Breast epithelium (tissue), 4 donors: ENCODE results near the gene FRMD5. TPM values are rescaled to one million over a fixed set of nuclear protein-coding genes. Genes with fewer than 3 reads are reported as not detected.

ENCODE experiments used
- DNase-seq, 2 donors: peaks; one replicate each; pipeline ENCODE4 v3.0.0-alpha.2; 2019; ENCODE audit warnings: low spot score in 2 of 2
- H3K27ac ChIP-seq, 2 donors: fragments of 200-600 bp; sonication (generic) in 1 of 2; one replicate each; pipeline ENCODE4 v1.5.1; 2016 to 2019; ENCODE audit warnings: mild to moderate bottlenecking in 1 of 2
- H3K27me3 ChIP-seq, 2 donors: fragments of 200-600 bp; sonication (generic) in 1 of 2; one replicate each; pipeline versions ENCODE4 v1.5.1 to v1.6.0; 2017 to 2019; ENCODE audit warnings: control low read depth in 1 of 2, mild to moderate bottlenecking in 1 of 2
- H3K36me3 ChIP-seq: fragments of 200-600 bp; one replicate; pipeline ENCODE4 v1.5.1; 2019
- H3K4me1 ChIP-seq, 2 donors: fragments of 200-600 bp; sonication (generic); one replicate each; pipeline ENCODE4 v1.5.1; 2016 to 2019; ENCODE audit warnings: control low read depth in 1 of 2
- H3K4me3 ChIP-seq, 3 donors: fragments of 200-600 bp; sonication (generic); 1 replicate in 2 of 3; 2 replicates in 1 of 3; pipeline ENCODE4 v1.5.1; 2016 to 2019; ENCODE audit warnings: mild to moderate bottlenecking in 3 of 3, moderate library complexity in 2 of 3
- H3K9me3 ChIP-seq, 2 donors: fragments of 200-600 bp; sonication (generic) in 1 of 2; one replicate each; pipeline ENCODE4 v1.5.1; 2016 to 2019; ENCODE audit warnings: control low read depth in 1 of 2
- CTCF ChIP-seq, 3 donors: fragments of 450-650 bp; IDR thresholded peaks; one replicate each; pipeline ENCODE4 v1.5.1; 2016 to 2017; ENCODE audit warnings: antibody characterized with exemption in 3 of 3, mild to moderate bottlenecking in 3 of 3, moderate library complexity in 3 of 3
- POLR2A ChIP-seq: fragments of 450-650 bp; IDR thresholded peaks from one replicate; pipeline ENCODE4 v1.6.1; 2016; ENCODE audit warnings: antibody characterized with exemption, mild to moderate bottlenecking, moderate library complexity
- POLR2AphosphoS5 ChIP-seq, 3 donors: sonication (generic); formaldehyde crosslinking; IDR thresholded peaks; one replicate each; pipeline ENCODE4 v1.6.1; 2017; ENCODE audit warnings: antibody characterized with exemption in 3 of 3
- intact Hi-C: fragments of 100-400 bp; cut with DNase I; formaldehyde crosslinking; loops from one replicate; pipeline ENCODE4 v1.15.1; 2023; ENCODE audit warnings: low total_unique reads
- total RNA-seq, 3 donors: library from RNA; depleted of rRNA; stranded (reverse); fragments of >200 nt; gene quantifications; one replicate each; pipeline ENCODE4 v1.1.0, GENCODE V29; 2016

FRMD5 gene
- total RNA-seq, 3 donors from 2014 or later = 0.66 to 1.6 TPM; not detected in 1

DNA sequence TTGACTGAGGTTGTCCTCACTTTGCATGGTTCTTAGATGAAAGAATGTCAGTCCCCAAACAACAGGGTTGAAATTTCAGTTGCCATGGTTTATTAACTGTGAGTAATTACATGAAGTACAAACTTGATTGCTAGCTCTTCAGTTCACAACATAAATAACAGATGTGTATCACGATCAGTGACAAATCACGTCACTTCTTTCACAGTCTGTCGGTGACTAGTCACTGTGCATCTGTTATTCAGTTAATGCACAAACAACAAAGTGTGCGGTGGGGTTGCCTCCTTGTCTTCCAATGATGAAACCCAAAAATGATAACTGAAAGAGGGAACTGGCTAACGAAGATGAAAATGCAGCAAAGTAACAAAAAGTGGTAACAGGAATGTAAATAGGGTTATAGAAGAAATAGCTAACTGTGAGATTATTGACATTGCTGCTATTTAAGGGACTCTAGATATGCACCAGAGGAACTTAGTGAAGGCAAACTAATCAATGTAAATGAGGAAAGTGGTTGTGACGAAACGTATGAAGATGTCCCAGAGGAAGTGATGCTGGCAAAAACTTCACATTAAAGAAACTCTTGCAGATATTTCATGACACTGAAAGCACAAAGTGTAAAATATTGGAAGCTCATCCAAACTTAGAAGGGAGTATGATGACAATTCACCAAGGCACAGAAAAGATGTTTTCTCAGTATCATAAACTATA lies 208.9 kb downstream of the FRMD5 start:
- Histone ChIP-seq H3K27me3 (no peaks in the 10 kb centered on the region), H3K4me3 (no peak overlapping the region), H3K9me3 (no peaks in the 10 kb centered on the region), H3K4me1 (no peaks in the 10 kb centered on the region), H3K27ac (no peak overlapping the region), H3K36me3 (no peaks in the 10 kb centered on the region)
- DNase-seq = no peak
- intact Hi-C loops = no loop called here
- TF ChIP-seq POLR2A = no peak
- no peak for TF ChIP-seq CTCF (IDR thresholded peaks at IDR 0.05)
- TF ChIP-seq POLR2AphosphoS5 (IDR thresholded peaks at IDR 0.05) = no peak

GRCh38 chr15:43981576-43981975 lies 213.5 kb downstream of the FRMD5 start:
- Histone ChIP-seq H3K4me1 (no peaks in the 10 kb centered on the region), H3K36me3 (no peaks in the 10 kb centered on the region), H3K9me3 (no peaks in the 10 kb centered on the region), H3K4me3 (no peak overlapping the region), H3K27me3 (no peaks in the 10 kb centered on the region), H3K27ac (no peak overlapping the region)
- no peak for DNase-seq
- TF ChIP-seq POLR2AphosphoS5 (IDR thresholded peaks at IDR 0.05) = no peak
- TF ChIP-seq POLR2A = no peak
- no peak for TF ChIP-seq CTCF (IDR thresholded peaks at IDR 0.05)
- intact Hi-C loops = no loop called here

GRCh38 chr15:43977072-43977884 lies 217.8 kb downstream of the FRMD5 start:
- Histone ChIP-seq H3K4me1 (no peaks in the 10 kb centered on the region), H3K27me3 (no peaks in the 10 kb centered on the region), H3K36me3 (no peaks in the 10 kb centered on the region), H3K27ac (no peak overlapping the region), H3K4me3 (no peak overlapping the region), H3K9me3 (no peaks in the 10 kb centered on the region)
- intact Hi-C loops = no loop called here
- no peak for TF ChIP-seq CTCF (IDR thresholded peaks at IDR 0.05)
- no peak for TF ChIP-seq POLR2AphosphoS5 (IDR thresholded peaks at IDR 0.05)
- no peak for TF ChIP-seq POLR2A
- no peak for DNase-seq

DNA sequence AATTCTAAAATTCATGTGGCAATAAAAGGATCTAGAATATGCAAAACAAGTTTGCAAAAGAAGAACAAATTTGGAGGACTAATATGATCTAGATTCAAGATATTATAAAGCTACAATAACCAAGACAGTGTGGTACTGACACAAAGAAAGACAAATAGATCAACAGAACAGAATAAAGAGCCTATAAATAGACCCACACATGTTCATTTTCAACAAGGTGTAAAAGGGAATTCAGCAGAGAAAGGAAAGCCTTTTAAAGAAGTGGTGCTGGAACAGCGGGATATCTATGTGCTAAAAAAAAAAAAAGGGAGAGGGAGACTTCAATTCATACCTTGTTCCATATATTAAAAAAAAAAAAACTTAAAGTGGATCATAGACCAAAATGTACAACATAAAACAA lies 219.3 kb downstream of the FRMD5 start:
- DNase-seq = no peak
- Histone ChIP-seq H3K4me3 (no peak overlapping the region), H3K36me3 (no peaks in the 10 kb centered on the region), H3K27ac (no peak overlapping the region), H3K27me3 (no peaks in the 10 kb centered on the region), H3K9me3 (no peaks in the 10 kb centered on the region), H3K4me1 (no peaks in the 10 kb centered on the region)
- intact Hi-C loops = no loop called here
- TF ChIP-seq CTCF (IDR thresholded peaks at IDR 0.05) = no peak
- no peak for TF ChIP-seq POLR2A
- no peak for TF ChIP-seq POLR2AphosphoS5 (IDR thresholded peaks at IDR 0.05)

DNA sequence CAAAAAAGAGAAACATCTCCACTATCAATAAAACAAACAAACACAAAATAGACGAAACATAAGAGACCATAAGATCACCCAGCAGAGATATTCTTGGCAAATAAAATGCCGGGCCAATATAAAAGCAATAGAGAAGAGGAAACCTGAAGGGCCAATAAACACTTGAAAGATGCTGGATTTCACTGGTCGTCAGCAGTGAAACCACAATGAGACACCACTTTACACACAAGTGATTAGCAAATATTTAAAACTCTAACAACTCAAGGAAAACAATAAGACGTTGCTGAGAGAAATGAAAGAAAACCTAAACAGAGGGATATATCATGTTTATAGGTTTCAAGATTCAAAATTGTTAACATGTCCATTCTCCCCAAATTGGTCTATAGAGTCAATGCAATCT lies 219.7 kb downstream of the FRMD5 start:
- Histone ChIP-seq H3K27ac (no peak overlapping the region), H3K4me1 (no peaks in the 10 kb centered on the region), H3K27me3 (no peaks in the 10 kb centered on the region), H3K4me3 (no peak overlapping the region), H3K9me3 (no peaks in the 10 kb centered on the region), H3K36me3 (no peaks in the 10 kb centered on the region)
- DNase-seq = no peak
- intact Hi-C loops = no loop called here
- TF ChIP-seq POLR2AphosphoS5 (IDR thresholded peaks at IDR 0.05) (no peak), POLR2A (no peak), CTCF (IDR thresholded peaks at IDR 0.05) (no peak)
